ENCODE results near the gene CCNB1IP1.

DNA sequence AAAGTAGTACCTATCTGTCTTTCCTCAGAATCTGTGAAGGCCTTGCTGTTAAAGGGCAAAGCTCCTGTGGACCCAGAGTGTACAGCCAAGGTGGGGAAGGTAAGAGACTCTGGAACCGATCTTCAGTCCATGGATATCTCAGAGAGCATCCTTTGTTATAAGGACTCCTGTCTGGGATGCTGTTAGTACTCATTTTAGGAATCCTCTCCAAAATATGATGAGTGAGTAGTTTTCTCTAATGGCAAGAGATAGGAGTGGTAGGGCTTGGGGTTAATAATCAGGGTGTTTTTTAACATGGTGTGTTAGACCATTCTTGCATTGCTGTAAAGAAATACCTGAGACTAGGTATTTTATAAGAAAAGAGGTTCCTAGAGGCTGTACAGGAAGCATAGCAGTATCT is 12.3 kb upstream of the CCNB1IP1 start:
- TF ChIP-seq PAX5 (IDR thresholded peaks at IDR 0.05; ENCODE audit: insufficient read depth, low read length, severe bottlenecking): no peak
- no peak for TF ChIP-seq POLR2A (IDR thresholded peaks at IDR 0.05; ENCODE audit: low read depth, low read length)
- no peak for TF ChIP-seq POLR2AphosphoS5 (IDR thresholded peaks at IDR 0.05; ENCODE audit: low read depth, low read length)
- no peak for TF ChIP-seq TAF1 (IDR thresholded peaks at IDR 0.05; ENCODE audit: low read depth, low read length)
- no peak for TF ChIP-seq SPI1 (IDR thresholded peaks at IDR 0.05; ENCODE audit: low read depth, low read length)

Measured in GM12891 (cell line).